SU-DHL-6 (cell line): ENCODE data around the gene PICALM.
"Not testable (repeated sequence)": the region's sequence is repeated elsewhere in the genome, so short reads cannot be mapped to it uniquely, and the experiment has no call there.

Source experiments
- H2AFZ ChIP-seq: fragments of 200-600 bp; sonication (generic); 2 replicates; pipeline ENCODE4 v1.6.1; 2014; ENCODE audit warnings: low read depth, mild to moderate bottlenecking, moderate library complexity, mixed read lengths, antibody characterized with exemption, low read length; ENCODE audit not compliant: severe bottlenecking
- H3F3A ChIP-seq: fragments of 200-600 bp; shearing (Covaris generic); 2 replicates; pipeline ENCODE4 v1.6.0; 2016; ENCODE audit warnings: antibody characterized with exemption, mild to moderate bottlenecking; ENCODE audit not compliant: insufficient read depth
- H3K27ac ChIP-seq: fragments of 200-600 bp; sonication (generic); 2 replicates; pipeline ENCODE4 v1.5.1; 2016; ENCODE audit warnings: low read depth, mild to moderate bottlenecking, low read length, moderate library complexity, mixed read lengths
- H3K27me3 ChIP-seq: fragments of 200-600 bp; sonication (generic), shearing (Covaris generic); 2 replicates; pipeline ENCODE4 v1.6.0; 2014; ENCODE audit warnings: mild to moderate bottlenecking, low read length
- H3K36me3 ChIP-seq: fragments of 200-600 bp; sonication (generic); 2 replicates; pipeline ENCODE4 v1.6.1; 2014; ENCODE audit warnings: mild to moderate bottlenecking, low read length, mixed read lengths
- H3K4me2 ChIP-seq: fragments of 300-600, 200-600 bp; shearing (Covaris generic), sonication (generic); 2 replicates; pipeline ENCODE4 v1.6.0; 2014; ENCODE audit warnings: low read length, low read depth, mild to moderate bottlenecking; ENCODE audit not compliant: poor library complexity, severe bottlenecking
- H3K4me3 ChIP-seq: fragments of 200-600 bp; sonication (generic); 2 replicates; pipeline ENCODE4 v1.5.1; 2014; ENCODE audit warnings: antibody characterized with exemption, low read length, mild to moderate bottlenecking, mixed read lengths; ENCODE audit not compliant: insufficient read depth, poor library complexity, severe bottlenecking
- H3K79me2 ChIP-seq: fragments of 200-600 bp; sonication (generic); 2 replicates; pipeline ENCODE4 v1.6.1; 2014; ENCODE audit warnings: mild to moderate bottlenecking, low read length, moderate library complexity; ENCODE audit not compliant: insufficient read depth
- H3K9ac ChIP-seq: fragments of 200-600 bp; sonication (generic); 2 replicates; pipeline ENCODE4 v1.7.0; 2014; ENCODE audit warnings: mild to moderate bottlenecking, low read length
- H3K9me2 ChIP-seq: fragments of 200-600 bp; sonication (generic); replicated peaks from 2 replicates; pipeline ENCODE4 v1.6.1; 2014; ENCODE audit warnings: low read length; ENCODE audit not compliant: insufficient read depth
- H3K9me3 ChIP-seq: fragments of 200-600 bp; sonication (generic); 2 replicates; pipeline ENCODE4 v1.6.1; 2014; ENCODE audit warnings: low read length, mixed read lengths; ENCODE audit not compliant: insufficient read depth
- H4K20me1 ChIP-seq: fragments of 200-600 bp; sonication (generic); 2 replicates; pipeline ENCODE4 v1.6.1; 2014; ENCODE audit warnings: low read depth, mild to moderate bottlenecking, antibody characterized with exemption, low read length, moderate library complexity, mixed read lengths
- EZH2phosphoT487 ChIP-seq: fragments of 200-600 bp; sonication (generic), shearing (Covaris generic); conservative IDR thresholded peaks from 2 replicates; pipeline ENCODE4 v1.6.1; 2018; ENCODE audit warnings: mild to moderate bottlenecking, antibody characterized with exemption, low read length, moderate library complexity, mixed read lengths
- TF ChIP-seq, protein P1 (sequence below): fragments of 200-600 bp; sonication (generic); IDR thresholded peaks from one replicate; pipeline ENCODE4 v1.5.1; 2017; ENCODE audit warnings: antibody characterized with exemption, mild to moderate bottlenecking, low read length, moderate library complexity; ENCODE audit not compliant: insufficient read depth, poor library complexity, severe bottlenecking

Gene PICALM

DNA sequence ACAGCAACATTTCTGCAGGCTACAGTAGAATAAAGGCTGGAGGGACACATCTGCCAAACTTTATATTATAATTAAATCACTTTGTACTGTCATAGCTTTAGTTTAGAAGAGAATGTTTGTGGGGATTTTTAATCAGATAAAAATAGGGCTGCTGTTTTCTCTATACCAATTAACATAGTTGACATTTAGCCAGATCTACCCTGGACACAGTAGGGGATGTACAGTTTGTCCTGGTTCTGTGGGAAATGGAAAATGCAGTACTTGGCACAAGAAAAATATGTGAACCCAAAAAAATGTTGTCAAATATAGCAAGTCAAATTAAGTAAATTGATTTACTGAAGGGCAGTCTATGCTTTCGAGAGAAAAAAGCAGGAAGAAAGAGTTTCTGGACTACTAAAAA, 20.8 kb upstream of the PICALM start:
- Histone ChIP-seq H3K9me2 (no peaks in the 10 kb centered on the region), H3K27me3 (no peaks in the 10 kb centered on the region), H3K36me3 (no peaks in the 10 kb centered on the region), H3K27ac (no peak overlapping the region), H2AFZ (no peak overlapping the region), H3K9ac (no peak overlapping the region), H3K4me3 (no peak overlapping the region), H3K4me2 (no peak overlapping the region), H3F3A (no peaks in the 10 kb centered on the region), H4K20me1 (no peaks in the 10 kb centered on the region), H3K79me2 (no peaks in the 10 kb centered on the region), H3K9me3 (no peaks in the 10 kb centered on the region)
- TF ChIP-seq EZH2phosphoT487 = no peak
- TF ChIP-seq, protein P1, sequence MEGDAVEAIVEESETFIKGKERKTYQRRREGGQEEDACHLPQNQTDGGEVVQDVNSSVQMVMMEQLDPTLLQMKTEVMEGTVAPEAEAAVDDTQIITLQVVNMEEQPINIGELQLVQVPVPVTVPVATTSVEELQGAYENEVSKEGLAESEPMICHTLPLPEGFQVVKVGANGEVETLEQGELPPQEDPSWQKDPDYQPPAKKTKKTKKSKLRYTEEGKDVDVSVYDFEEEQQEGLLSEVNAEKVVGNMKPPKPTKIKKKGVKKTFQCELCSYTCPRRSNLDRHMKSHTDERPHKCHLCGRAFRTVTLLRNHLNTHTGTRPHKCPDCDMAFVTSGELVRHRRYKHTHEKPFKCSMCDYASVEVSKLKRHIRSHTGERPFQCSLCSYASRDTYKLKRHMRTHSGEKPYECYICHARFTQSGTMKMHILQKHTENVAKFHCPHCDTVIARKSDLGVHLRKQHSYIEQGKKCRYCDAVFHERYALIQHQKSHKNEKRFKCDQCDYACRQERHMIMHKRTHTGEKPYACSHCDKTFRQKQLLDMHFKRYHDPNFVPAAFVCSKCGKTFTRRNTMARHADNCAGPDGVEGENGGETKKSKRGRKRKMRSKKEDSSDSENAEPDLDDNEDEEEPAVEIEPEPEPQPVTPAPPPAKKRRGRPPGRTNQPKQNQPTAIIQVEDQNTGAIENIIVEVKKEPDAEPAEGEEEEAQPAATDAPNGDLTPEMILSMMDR = no peak

DNA sequence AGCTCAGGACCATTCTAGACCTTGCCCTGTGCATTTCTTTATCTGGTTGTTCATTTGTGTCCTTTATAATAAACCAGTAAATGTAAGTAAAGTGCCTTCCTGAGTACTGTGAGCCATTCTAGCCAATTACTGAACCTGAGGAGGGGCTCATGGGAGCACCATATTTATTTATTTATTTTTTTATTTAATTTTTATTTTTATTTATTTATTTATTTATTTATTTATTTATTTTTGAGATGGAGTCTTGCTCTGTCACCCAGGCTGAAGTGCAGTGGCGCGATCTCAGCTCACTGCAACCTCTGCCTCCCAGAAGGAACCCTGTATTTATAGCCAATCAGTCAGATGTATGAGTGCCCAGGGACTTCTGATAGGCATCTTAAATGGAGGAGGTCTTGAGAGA, 18.8 kb upstream of the PICALM start:
- not testable (repeated sequence) for H3K4me3 ChIP-seq, H3K27ac ChIP-seq, H3K79me2 ChIP-seq, H2AFZ ChIP-seq, H3K36me3 ChIP-seq, H3K9ac ChIP-seq, H3K9me2 ChIP-seq, H3K27me3 ChIP-seq, H3F3A ChIP-seq, H3K4me2 ChIP-seq, H3K9me3 ChIP-seq, H4K20me1 ChIP-seq

DNA sequence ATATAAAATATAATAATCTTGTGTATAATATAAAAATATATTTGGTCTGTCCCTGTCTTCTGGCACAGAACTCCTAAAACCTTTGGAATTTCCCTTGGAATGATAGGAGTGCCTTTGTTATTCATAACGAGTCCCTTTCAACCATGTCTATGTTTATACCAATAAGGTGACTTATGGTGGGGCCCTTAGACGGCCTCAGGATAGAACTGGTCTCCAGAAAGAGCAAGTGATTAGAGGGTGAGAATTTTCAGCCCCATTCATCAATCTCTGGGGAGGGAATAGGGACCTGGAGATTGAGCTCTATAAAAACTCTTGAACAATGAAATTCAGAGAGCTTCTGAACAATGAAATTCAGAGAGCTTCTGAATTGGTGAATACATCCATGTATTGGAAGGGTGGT, 18.4 kb upstream of the PICALM start:
- Histone ChIP-seq H4K20me1 (no peaks in the 10 kb centered on the region), H2AFZ (no peak overlapping the region), H3K79me2 (no peaks in the 10 kb centered on the region), H3K9me3 (no peaks in the 10 kb centered on the region), H3K9me2 (no peaks in the 10 kb centered on the region), H3F3A (no peaks in the 10 kb centered on the region), H3K27me3 (no peaks in the 10 kb centered on the region), H3K4me3 (no peak overlapping the region), H3K36me3 (no peaks in the 10 kb centered on the region), H3K9ac (no peak overlapping the region), H3K4me2 (no peak overlapping the region), H3K27ac (no peak overlapping the region)
- TF ChIP-seq, protein P1 = no peak
- no peak for TF ChIP-seq EZH2phosphoT487

DNA sequence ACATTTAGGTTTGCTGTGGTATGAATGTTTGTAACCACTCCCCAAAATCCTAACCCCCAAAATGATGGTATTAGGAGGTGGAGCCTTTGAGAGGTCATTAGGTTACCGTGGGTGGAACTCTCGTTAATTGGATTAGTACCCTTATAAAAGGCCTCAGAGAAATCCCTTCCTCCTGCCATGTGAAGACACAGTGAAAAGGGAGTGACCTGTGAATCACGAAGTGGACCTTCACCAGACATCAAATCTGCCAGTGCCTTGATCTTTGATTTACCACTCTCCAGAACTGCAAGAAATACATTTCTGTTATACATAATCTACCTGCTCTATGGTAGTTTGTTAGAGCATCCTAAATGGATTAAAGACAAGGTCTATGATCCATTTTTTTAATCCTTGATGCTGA, 12.6 kb upstream of the PICALM start:
- Histone ChIP-seq H2AFZ (no peak overlapping the region), H3K36me3 (no peaks in the 10 kb centered on the region), H3K27me3 (no peaks in the 10 kb centered on the region), H3K4me2 (no peak overlapping the region), H3K9me2 (no peaks in the 10 kb centered on the region), H3K9ac (no peak overlapping the region), H3F3A (no peaks in the 10 kb centered on the region), H3K9me3 (no peaks in the 10 kb centered on the region), H3K79me2 (no peaks in the 10 kb centered on the region), H3K27ac (no peak overlapping the region), H3K4me3 (no peak overlapping the region), H4K20me1 (no peaks in the 10 kb centered on the region)
- TF ChIP-seq, protein P1 = no peak
- no peak for TF ChIP-seq EZH2phosphoT487
